Stimulated activated CD8-positive, alpha-beta memory T cell treated with anti-CD3 and anti-CD28 coated beads, Interleukin-15, amount 100 ng/mL, for 4 hours (primary cell): ENCODE measurements around the gene ACAP2.
"Not testable (repeated sequence)": the region's sequence is repeated elsewhere in the genome, so short reads cannot be mapped to it uniquely, and the experiment has no call there.

Source experiments
- DNase-seq, 2 donors: peaks; one replicate each; pipeline ENCODE4 v3.0.0-alpha.2; 2020; ENCODE audit warnings: low read depth in 2 of 2

The ACAP2 gene

GRCh38 chr3:195441992-195442572 lies 738 bp downstream of the ACAP2 start:
- DNase-seq: peak; percentile 18 to 24

GRCh38 chr3:195441476-195441991 lies 1.3 kb downstream of the ACAP2 start:
- no peak for DNase-seq

GRCh38 chr3:195441051-195441450 lies 1.8 kb downstream of the ACAP2 start:
- no peak for DNase-seq

GRCh38 chr3:195440379-195440778 lies 2.4 kb downstream of the ACAP2 start:
- no peak for DNase-seq

GRCh38 chr3:195438371-195438770 lies 4.4 kb downstream of the ACAP2 start:
- DNase-seq: no peak

DNA sequence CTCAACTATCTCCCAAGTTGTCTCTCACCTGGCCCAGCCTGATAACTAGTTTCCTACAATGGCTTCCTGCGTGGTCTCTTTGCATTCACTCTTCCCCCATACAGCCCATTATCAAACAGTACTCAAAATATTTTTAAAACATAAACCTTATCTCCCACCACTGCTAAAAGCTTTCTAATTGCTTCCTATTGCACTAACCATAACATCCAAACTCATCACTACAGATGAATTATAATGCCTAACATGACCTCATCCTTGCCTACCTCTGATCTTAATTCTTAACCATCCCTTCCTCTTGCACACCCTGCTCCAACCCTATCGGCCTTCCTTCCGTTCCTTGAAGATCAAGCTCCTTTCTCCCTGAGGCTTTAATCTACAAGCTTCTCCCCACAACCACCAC lies 17.0 kb downstream of the ACAP2 start:
- no peak for DNase-seq

- no peak for DNase-seq
These were observed 19.0 kb downstream of the ACAP2 start for GRCh38 chr3:195423818-195424217.

DNA sequence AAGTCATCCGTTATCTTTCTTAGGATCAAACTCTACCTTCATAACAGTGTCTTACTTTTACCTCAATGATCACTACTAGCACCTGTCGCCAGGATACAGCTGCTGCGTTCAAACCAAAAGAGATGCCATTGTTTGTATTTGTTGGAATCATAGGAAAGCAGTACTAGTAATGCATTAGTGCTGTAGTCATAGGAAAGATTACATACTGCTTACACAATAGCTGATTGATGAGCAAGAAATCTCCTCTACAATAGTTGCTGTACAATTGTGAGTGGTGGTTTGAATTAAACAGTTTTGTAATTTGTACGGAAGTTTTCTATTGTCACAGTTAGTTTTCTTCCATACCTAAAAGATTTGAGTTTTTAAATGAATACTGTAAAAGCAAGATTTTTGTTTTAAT lies 21.4 kb downstream of the ACAP2 start:
- DNase-seq: no peak

DNA sequence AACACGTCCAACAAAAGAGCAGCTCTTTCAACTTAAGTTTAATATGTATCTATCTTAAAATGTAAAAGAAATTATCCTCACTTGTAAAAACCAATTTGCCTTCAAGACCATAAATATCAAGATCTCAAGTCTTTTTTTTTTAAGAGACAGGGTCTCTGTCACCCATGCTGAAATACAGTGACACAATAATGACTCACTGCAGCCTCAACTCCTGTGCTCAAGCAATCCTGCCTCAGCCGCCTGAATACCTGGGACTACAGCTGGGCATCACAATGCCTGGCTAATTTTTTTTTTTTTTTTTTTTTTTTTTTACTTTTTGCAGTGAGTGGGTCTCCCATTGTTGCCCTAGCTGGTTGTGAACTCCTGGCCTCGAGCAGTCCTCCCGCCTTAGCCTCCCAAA lies 26.0 kb downstream of the ACAP2 start:
- no peak for DNase-seq

DNA sequence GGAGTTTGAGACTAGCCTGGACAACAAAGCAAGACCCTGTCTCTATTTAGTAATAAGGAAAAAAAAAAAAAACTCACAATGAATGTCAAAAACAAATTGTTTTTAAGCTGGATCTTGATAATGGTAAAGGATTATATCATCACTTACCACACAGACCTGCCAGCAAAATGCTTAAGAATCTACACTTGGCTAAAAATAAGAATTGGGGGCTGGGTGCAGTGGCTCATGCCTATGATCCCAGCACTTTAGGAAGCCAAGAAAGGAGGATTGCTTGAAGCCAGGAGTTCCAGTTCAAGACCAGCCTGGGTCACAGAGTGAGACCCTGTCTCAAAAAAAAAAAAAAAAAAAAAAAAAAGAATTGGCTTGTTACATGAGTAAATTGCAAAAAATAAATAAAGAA lies 31.0 kb downstream of the ACAP2 start:
- no peak for DNase-seq

DNA sequence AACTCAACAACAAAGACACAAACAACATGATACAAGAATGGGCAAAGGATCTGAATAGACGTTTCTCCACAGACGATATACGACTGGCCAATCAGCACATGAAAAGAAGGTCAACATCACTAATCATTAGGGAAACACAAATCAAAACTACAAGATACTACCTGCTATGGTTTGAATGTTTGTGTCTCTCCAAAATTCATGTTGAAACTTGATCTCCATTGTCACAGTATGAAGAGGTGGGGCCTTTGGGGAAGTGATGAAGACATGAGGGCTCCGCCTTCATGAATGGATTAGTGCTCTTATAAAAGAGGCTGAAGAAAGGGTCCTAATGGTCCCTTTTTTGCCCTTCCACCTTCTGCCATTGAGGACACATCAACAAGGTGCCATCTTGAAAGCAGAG lies 32.3 kb downstream of the ACAP2 start:
- no peak for DNase-seq

- DNase-seq: no peak
These were observed 35.0 kb downstream of the ACAP2 start for GRCh38 chr3:195407531-195408409.

DNA sequence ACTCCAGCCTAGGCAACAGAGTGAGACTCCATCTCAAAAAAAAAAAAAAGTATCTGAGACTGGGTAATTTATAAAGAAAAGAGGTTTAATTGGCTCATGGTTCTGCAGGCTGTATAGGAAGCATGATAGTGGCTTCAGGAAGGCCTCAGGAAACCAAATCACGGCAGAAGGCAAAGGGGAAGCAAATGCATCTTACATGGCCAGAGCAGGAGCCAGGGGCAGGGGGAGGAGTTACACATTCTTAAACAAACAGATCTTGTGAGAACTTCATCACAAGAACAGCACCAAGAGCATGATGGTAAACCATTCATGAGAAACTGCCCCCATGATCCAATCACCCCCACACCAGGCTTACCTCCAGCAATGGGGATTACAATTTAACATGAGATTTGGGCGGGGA lies 37.2 kb downstream of the ACAP2 start:
- DNase-seq: no peak

DNA sequence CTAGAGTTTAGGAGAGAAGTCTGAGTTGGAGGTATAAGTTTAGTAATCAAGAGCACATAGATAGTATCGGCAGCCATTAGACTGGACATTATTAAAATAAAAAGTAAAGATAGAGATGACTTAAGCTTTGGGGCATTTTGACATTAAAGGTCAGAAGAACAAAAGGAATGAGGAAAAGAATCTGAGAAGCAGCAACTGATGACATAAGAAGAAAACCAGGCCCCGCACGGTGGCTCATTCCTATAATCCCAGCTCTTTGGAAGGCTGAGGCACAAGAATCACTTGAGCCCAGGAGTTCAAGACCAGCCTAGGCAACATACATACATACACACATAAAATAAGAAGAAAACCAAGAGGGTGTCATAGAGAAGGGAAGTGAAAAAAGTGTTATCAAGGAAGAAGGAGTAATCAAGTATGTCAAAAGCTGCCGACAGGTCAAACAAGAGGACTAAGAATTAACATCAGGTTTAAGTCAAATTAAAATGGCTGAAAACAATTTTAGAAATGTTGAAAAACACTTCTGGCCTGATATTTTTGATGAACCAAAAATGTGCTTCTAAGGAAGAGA lies 38.9 kb downstream of the ACAP2 start:
- no peak for DNase-seq

DNA sequence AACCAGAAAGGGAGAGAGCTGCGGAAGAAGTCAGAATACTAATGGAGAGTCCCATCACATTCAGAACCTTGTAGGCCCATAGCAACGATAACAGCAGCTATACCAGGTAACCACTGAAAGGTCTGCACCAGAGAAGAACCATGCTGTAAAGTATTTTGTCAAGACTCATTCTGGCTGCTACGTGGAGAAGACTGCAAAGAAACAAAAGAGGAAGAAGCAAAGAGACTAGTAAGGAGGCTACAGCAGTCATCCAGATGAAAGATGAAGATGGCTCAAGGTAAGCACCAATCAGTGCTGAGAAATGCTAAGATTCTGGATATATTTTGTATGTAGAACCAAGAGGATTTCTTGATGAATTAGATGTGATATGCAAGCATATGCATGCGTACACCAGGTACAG lies 39.6 kb downstream of the ACAP2 start:
- DNase-seq: no peak

GRCh38 chr3:195401943-195402342 lies 40.9 kb downstream of the ACAP2 start:
- DNase-seq: no peak

GRCh38 chr3:195398460-195398859 lies 44.4 kb downstream of the ACAP2 start:
- DNase-seq: not testable (repeated sequence)

DNA sequence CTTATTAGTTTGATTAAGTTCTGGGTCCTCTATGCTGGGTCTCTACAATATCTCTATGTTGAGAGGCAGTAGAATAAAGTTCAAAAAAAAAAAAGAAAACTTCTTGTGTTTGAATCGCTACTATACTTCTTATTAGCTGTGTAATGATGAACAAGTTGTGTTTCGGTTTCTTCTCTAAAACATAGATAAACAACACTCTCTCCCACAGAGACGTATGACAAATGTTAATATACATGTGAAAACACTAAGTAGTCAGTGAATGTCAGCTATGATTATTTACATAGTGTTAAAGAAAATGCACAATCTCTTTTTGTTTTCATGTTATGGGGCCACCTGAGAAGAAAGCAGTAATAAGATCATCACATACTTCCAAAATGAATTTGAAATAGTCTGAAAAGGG lies 45.3 kb downstream of the ACAP2 start:
- no peak for DNase-seq

GRCh38 chr3:195395208-195395816 lies 47.5 kb downstream of the ACAP2 start:
- no peak for DNase-seq

DNA sequence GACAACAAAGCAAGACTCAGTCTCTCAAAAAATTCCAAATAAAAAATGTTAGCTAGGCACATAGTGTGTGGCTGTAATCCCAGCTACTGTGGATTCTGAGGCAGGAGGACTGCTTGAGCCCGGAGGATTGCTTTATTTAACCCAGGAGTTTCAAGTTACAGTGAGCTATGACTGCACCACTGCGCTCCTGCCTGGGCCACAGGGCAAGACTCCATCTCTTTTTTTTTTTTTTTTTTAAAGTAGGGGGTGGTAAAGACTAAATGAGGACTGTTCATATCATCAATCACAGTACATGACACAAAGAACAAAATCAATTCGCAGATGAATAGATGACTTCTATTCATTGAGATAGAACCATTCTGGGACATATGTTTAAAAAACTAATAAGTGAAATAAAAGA lies 48.1 kb downstream of the ACAP2 start:
- no peak for DNase-seq

DNA sequence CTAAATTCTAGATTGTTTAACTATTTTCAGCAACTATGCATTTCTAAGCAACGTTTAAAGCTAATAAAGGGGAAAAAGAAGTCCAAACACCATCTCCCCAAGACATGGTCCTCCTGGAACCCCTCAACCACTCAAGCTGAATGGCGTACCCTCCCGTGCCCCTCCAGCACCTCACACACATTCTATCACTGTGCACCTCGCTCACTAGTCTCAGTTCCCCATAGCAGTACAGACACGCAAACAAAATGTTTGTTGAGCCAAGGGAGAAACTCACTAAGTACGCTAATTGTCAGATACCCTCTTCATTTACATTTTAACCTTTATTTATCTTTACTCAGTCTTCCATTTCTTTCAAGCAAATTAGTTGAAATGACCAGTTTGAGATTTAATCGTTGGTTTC lies 48.8 kb downstream of the ACAP2 start:
- no peak for DNase-seq

GRCh38 chr3:195388380-195388779 lies 54.4 kb downstream of the ACAP2 start:
- DNase-seq: no peak

GRCh38 chr3:195386739-195387138 lies 56.1 kb downstream of the ACAP2 start:
- no peak for DNase-seq
